Activated gamma-delta T cell treated with anti-CD3 and anti-CD28 coated beads, Interleukin-2, amount 50 U/mL, for 16 hours (primary cell): ENCODE results near the gene TCN1.
"Not testable (repeated sequence)": the region's sequence is repeated elsewhere in the genome, so short reads cannot be mapped to it uniquely, and the experiment has no call there.

Experiments
- DNase-seq: peaks from one replicate; pipeline ENCODE4 v3.0.0-alpha.2; 2020; ENCODE audit warnings: low read depth

TCN1 gene

GRCh38 chr11:59857439-59858434, 8.6 kb downstream of the TCN1 start:
- DNase-seq, result peak; percentile 2

DNA sequence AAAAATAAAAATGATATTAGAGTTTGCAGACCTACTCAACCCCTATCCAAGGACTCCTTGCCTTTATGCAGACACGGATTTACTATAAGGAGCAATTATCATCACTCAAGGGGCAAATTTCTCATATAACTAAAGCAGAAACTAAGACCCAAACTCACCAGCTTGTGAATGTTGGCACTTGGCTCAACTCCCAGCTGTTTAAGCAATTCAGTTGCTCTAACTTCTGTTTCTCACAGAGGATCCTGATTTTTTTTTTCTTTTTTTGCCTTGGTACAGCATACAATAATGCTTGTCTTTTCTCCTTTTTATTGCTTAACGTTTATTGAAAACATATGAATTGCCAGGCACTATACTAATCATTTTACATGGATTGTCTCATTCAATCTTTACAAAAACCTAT, 11.4 kb downstream of the TCN1 start:
- DNase-seq, result no peak

- DNase-seq, result not testable (repeated sequence)
Measured at GRCh38 chr11:59851416-59851815, 14.9 kb downstream of the TCN1 start.

- DNase-seq, result not testable (repeated sequence)
Measured at GRCh38 chr11:59849551-59849950, 16.7 kb downstream of the TCN1 start.

DNA sequence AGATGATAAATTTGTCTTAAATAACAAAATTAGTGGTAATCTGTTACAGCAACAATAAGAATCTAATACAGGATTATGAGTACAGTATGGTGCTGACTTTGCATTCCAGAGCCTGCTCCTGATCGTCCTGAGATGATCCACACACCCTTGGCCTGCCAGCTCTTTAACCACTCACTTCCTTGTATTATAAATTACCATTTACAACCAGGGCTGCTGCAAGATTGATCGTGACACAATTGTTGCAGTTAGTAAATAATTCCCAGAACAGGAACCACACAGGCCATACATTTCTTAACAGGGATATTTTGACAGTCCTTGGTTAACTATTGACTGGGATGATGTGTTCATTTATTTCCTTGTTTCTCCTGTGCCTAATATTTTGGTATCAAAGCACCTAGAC, 17.2 kb downstream of the TCN1 start:
- no peak for DNase-seq

DNA sequence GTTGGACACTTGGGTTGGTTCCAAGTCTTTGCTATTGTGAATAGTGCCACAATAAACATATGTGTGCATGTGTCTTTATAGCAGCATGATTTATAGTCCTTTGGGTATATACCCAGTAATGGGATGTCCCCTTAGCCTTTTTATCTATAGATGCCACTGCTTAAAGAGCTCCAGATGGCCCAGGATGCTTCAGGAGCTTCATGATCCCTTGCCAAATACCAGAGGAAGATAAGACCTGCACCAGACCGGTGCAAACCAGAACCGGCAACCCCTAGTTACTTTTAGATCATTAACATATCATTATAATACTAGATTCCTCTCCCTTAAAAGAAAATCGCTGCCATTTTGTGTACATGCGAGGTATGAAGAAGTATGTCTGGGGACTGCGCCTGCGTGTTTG, 17.8 kb downstream of the TCN1 start:
- DNase-seq, result not testable (repeated sequence)

DNA sequence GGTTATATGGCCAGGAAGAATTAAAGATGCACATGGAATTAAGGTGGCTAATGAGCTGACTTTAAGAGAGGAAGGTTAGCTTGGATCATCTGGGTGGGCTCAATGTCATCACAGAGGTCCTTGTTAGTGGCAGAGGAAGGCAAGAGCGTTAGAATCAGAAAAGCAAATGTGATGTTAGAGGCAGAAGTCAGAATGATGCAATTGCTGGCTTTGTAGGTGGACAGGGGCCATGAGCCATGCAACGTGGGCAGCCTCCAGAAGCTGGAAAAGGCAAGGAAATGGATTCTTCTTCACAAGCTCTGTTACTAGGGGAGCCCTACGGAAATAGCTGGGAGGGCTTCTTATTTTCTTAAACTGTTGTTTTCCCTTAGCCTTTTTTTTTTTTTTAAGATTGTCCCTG, 18.7 kb downstream of the TCN1 start:
- no peak for DNase-seq

DNA sequence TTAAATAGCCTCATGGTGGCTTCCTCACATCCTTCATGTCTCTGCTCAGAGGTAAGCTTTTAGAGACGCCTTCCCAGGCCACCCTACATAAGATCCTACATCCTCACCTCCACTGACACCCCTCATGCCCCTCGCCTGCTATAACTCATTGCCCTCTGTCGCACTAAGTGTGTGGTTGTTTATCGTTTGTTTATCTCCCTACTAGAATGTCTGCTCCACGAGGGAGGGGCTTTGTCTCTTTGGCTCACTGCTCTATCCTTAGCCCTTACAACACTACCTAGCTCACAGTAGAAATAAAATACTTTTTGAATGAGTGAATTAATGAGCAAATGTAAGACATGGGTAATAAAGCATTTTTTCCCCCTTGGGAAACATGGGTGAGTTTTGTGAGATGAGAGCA, 19.7 kb downstream of the TCN1 start:
- no peak for DNase-seq

DNA sequence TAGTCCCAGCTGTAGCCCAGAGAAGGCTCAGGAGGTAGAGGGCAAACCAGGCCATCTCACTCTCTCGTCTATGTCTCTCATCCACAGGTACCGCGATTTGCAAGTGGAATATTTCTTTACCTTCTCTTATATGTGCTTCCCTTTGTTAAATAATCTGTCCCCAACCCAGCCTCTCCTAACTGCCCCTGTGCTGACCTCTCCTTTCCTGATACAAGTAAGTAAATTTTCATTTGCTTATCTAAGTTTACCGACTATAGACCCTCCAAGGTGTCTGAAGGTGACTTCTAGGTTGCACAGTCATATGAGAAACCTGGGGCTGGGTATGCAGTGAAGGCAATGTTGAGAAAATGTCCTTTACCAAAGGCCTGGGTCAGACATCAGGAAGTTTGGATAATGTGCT, 20.9 kb downstream of the TCN1 start, which contains the start of gene CBLIF:
TSS of gene CBLIF (minus strand) at position 101 of the 400 bp plus-strand sequence. CDS start at position 55, 46 bp downstream.
- no peak for DNase-seq

GRCh38 chr11:59842316-59842715, 24.0 kb downstream of the TCN1 start:
- no peak for DNase-seq

DNA sequence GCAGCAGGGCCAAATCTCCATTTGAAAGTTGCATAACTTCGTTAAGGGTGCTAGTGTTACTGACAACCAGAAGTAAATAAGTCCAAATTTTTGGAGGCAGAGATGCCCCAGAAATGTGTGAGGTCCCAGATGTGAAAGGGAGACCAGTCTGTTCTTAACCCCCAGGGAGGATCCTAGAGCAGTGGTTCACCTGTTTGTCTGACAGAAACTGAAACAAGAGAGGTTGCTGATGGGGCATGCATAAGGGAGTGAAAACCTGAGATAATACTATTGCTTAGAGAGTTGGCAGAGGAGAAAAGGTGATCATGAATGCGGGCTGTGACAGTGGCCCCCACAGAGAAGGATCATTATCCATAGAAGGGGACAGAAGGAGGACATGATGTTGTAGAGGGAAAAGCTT, 24.8 kb downstream of the TCN1 start:
- no peak for DNase-seq

DNA sequence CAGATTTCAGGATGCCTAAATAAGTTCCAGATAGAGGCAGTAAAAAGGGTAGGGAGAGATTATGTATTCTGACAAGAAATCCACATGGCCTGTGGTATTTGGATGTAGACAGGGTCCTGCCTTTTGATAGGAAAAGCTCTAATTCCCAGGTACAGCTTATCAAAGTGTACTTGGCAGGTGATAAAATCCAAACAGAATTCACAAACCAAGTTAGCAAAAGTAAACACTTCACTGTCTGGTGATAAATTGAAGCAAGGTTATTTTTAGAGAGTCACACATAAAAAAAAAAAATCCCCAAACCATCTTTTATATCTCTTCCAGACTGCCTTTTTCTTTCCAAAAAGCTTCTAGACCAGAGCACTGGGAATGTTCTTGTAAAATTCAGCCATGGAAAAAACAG, 26.7 kb downstream of the TCN1 start:
- DNase-seq, result no peak

- no peak for DNase-seq
Measured at GRCh38 chr11:59833602-59834001, 32.7 kb downstream of the TCN1 start.

DNA sequence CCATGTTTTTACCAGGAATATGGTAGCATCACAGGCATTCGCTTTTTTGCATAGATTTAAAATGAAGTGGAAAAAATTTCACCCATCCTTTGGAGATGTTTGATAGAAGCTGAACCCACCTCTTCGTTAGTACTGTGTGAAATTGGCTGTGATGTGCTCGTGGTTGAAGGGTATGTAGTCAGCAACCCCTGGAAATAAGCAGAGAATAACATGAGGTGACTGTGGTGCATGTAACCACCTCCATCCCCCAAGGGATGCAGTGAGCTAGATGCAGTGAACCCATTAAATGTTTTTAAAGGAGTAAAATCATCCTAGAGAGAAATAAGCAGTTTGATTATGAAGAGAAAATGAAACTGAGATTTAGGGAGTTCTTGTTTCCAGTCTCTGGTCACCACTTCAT, 36.9 kb downstream of the TCN1 start:
- DNase-seq, result no peak

GRCh38 chr11:59822989-59823566, 43.2 kb downstream of the TCN1 start:
- DNase-seq, result no peak

GRCh38 chr11:59818572-59818971, 47.7 kb downstream of the TCN1 start:
- DNase-seq, result no peak

DNA sequence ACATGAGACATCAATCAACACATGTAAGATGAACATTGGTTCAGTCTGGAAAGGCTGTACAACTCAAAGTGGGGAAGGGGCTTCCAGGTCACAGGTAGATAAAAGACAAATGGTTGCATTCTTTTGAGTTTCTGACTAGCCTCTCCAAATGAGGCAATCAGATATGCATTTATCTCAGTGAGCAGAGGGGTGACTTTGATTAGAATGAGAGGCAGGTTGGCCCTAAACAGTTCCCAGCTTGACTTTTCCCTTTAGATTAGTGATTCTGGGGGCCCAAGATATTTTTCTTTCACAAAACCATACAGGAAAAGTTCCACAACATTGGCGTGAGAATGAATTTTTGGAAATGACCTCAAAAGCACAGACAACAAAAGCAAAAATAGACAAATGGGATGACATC, 49.9 kb downstream of the TCN1 start:
- DNase-seq, result not testable (repeated sequence)

DNA sequence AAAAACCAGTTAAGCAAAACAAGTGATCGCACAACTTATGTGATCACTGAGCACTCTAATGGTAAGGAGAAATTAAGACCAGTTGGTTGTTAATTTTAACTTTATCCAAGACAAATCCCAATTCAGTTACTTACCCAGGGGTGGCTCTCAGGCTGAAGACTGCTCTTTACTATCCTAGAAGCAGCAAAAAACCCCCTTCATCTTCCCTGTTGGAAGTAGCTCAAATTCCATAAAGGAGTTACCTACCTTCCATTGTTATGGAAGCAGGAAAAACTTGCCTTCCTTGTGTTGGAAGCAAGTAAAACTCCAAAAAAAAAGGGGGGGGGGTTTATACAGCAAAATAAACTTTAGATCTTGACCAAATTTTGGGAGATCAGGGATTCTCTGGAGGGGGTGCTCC, 50.5 kb downstream of the TCN1 start:
- no peak for DNase-seq

- no peak for DNase-seq
Measured at GRCh38 chr11:59814021-59814420, 52.3 kb downstream of the TCN1 start.

GRCh38 chr11:59813364-59813763, 52.9 kb downstream of the TCN1 start:
- DNase-seq, result no peak

DNA sequence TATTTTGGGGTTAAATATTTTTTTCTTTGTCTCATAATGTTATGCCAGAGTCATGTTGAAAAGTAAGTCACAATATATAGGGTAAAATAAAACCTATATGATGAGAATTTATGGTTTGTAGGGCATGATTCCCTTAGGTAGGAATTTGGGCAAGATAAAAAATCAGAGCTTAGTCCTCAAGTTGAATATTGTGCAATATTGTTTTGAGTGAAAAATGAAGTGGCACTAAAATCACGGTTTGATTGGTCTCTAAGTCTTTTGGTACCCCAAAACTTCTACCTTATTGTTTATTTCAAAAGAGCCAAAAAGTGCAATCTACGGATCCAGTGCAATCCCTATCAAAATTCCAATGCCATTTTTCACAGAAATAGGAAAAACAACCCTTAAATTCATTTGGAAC, 54.1 kb downstream of the TCN1 start:
- no peak for DNase-seq

DNA sequence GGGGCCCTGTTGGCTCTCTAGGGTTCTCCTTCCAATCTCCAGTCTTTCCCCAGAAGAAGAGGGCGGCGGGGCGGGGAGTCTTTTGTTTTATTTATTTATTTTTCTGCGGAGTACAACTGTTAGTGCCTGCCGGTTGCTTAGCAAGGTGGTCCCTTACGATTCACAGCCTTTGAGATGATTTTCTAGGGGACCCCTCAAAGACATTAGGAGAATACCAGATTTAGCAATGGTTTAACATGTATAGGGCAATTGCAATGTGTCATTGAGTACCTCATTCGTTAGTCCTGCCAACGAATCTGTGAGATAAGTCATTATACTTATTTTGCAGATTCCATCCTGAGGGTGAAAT, 55.4 kb downstream of the TCN1 start:
- no peak for DNase-seq

DNA sequence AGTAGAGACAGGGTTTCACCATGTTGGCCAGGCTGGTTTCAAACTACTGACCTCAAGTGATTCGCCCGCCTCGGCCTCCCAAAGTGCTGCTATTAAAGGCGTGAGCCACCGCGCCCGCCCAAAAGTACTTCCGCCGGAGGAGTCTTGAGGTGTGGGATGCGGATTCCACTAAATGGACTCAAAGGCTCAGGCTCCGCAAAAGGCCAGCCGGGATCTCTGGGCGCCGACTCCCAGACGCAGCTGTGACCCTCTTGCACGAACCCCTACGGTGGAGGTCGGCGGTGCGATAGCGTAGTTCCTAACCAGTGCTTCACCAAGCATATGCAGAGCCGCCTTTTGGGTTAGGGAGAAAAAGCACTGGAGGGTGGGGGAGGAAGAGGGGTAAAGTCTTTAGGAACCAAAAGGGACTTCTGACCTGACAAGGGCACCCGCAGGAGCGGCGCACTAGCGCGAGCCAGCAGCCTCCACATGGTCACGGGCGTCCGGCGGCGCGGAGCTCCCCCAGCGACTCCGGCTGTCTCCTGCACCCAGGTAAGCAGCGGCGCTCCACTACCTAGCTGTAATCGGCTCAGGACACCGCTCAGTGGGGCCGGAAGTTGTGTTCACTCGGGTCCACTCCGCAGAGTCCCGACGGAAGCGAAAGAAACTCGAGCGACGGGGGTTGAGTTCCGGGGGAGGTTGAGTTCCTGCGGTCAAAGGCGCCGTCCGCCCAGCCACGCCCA, 55.9 kb downstream of the TCN1 start, which contains the start of gene MRPL16:
TSS of gene MRPL16 (minus strand) at position 590 of the 722 bp plus-strand sequence. CDS start at position 470, 120 bp downstream.
- DNase-seq, result peak; percentile 85
